Stimulated activated CD8-positive, alpha-beta memory T cell treated with anti-CD3 and anti-CD28 coated beads, Interleukin-2, amount 100 ng/mL, for 48 hours (primary cell): ENCODE measurements around the gene IGSF3.

ENCODE experiments used
- DNase-seq, 2 donors: peaks; one replicate each; pipeline ENCODE4 v3.0.0-alpha.2; 2020; ENCODE audit warnings: low read depth in 2 of 2

Gene IGSF3

GRCh38 chr1:116558140-116558549 lies 109.4 kb downstream of the IGSF3 start:
- no peak for DNase-seq

- no peak for DNase-seq
Measured at GRCh38 chr1:116557323-116557878, 110.1 kb downstream of the IGSF3 start.

- DNase-seq = peak; percentile 63
Measured at GRCh38 chr1:116556289-116557006, 111.1 kb downstream of the IGSF3 start.

GRCh38 chr1:116554924-116555323 lies 112.6 kb downstream of the IGSF3 start:
- no peak for DNase-seq

GRCh38 chr1:116553386-116554115 lies 114.0 kb downstream of the IGSF3 start:
- no peak for DNase-seq

GRCh38 chr1:116546354-116546977 lies 121.1 kb downstream of the IGSF3 start:
- no peak for DNase-seq

- no peak for DNase-seq
Measured at GRCh38 chr1:116545359-116545705, 122.2 kb downstream of the IGSF3 start.

- no peak for DNase-seq
Measured at GRCh38 chr1:116544588-116545358, 122.8 kb downstream of the IGSF3 start.

GRCh38 chr1:116540088-116540487 lies 127.4 kb downstream of the IGSF3 start:
- DNase-seq = no peak

GRCh38 chr1:116538544-116538943 lies 129.0 kb downstream of the IGSF3 start:
- DNase-seq = no peak

GRCh38 chr1:116537898-116538297 lies 129.6 kb downstream of the IGSF3 start:
- DNase-seq = no peak

GRCh38 chr1:116537040-116537831 lies 130.3 kb downstream of the IGSF3 start:
- no peak for DNase-seq

- DNase-seq = no peak
Measured at GRCh38 chr1:116534014-116534739, 133.4 kb downstream of the IGSF3 start.

GRCh38 chr1:116533429-116533820 lies 134.1 kb downstream of the IGSF3 start:
- no peak for DNase-seq

GRCh38 chr1:116532671-116533428 lies 134.7 kb downstream of the IGSF3 start:
- DNase-seq = no peak

- DNase-seq = no peak
Measured at GRCh38 chr1:116531917-116532316, 135.6 kb downstream of the IGSF3 start.

GRCh38 chr1:116529681-116530080 lies 137.9 kb downstream of the IGSF3 start:
- DNase-seq = no peak

- DNase-seq = no peak
Measured at GRCh38 chr1:116529199-116529631, 138.3 kb downstream of the IGSF3 start.

- no peak for DNase-seq
Measured at GRCh38 chr1:116528329-116529083, 139.0 kb downstream of the IGSF3 start.
